SIG-M5 (cell line): ENCODE results near the gene TSC22D1.
A peak's percentile ranks its signal among the peaks of the same experiment; 100 is the strongest.
"Not testable (repeated sequence)": the region's sequence is repeated elsewhere in the genome, so short reads cannot be mapped to it uniquely, and the experiment has no call there.

Experiments
- DNase-seq: peaks from one replicate; lab custom pipeline; 2025; lab: John Stamatoyannopoulos, UW

The TSC22D1 gene

DNA sequence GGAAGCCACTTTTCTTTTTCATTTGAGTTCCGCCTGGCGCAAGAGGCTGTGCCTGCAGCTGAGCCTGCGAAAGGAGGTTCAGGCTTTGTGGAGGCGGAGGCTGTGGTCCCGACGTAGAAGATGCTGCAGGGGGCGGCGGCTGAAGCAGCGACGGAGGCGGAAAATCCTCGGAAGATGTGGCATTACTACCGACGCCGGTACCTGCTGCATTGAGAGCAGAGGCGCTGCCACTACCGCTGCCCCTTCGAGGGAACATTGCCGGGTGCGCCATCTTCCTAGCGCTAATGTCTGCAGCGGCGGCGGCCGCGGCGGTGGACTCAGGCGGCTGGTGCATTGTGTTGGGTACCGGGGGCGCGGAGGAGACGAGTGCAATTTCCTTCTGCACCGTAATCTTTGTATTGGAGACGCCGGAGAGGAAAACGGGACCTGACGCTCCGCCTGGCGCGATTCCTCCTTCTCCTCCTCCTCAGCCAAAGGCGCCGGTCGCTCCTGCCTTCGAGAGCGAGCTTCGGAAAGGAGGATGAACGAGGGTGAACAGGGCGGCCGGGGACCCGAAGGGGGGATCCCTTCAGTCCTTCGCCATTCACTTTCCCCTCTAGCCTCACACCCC lies at the start of gene TSC22D1:
Gene TSC22D1, minus strand, starts transcription at position 590 of the 610 bp plus-strand sequence. Its CDS starts 256 bp downstream, at position 334.
- no peak for DNase-seq

DNA sequence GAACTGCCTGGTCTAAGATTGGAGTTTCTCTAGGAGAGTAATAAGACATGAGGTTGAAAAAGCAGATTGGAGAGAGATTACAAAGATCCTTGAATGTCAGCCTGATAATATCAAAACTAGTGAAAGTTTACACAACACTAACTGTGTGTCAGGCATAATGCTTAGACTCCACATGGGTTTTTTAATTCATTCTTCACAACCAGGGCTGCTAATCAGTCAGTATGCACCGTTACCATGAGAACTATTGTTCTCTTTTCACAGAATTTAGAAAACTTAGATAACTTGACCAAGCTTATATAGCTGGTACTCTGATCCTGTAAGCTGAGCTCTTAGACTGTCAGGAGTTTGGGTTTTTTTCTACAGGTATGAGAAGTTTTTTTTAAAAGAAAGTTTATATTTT lies 46.6 kb upstream of the TSC22D1 start:
- no peak for DNase-seq

DNA sequence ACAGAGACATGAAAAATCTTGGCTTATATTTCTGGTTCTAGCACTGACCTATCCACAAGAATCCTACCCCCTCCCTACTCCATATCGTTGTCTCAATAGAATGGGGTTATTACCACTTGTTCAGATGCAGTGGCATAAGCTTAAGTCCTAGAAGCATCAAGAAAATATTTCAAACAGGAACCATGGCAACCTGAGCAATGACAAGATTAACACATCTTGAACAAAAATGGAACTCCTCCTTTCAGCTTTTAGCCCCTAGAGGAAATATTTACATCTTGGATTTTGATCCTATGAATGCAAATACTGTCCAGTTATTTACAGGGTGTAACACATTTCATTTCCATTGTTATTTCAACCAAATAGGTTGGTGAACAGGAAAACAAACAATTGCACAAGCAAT lies 46.1 kb upstream of the TSC22D1 start:
- DNase-seq, result no peak

DNA sequence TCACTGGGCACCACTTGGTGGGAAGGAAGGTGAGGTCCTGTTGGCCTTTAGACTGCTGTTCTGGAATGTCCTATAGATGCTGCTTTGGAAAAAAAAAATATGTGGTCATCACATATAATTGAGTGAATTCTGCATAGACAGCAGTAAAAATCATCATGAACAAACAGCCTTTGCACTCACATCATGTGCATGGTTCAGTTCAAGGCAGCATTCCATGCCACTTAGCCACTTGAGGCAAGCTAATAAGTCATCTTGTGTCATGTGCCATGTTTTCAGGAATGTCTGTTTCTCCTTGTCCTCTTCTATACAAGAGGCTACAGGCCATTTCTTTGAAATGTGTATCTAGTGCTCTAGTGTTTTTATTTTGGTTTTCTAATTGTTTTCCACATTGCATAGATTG lies 43.9 kb upstream of the TSC22D1 start:
- no peak for DNase-seq

DNA sequence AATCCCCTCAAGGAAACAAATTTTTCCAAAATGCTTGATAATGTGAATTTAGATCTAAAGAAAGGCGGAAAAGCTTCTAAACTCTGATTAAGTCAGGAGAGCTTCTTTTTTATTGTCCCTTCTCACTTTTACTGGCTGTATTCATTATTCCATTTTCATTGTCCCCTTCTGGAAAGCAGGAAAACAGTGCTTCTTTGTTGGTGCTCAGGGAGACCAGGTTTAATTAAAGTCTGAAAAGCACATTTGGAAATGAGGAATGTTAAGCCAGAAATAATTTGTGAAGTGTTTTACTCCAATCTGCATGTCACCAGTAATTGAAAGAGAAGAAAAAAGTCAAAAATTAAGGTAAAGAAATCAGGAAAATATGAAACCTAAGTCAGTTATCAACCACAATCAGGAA lies 43.5 kb upstream of the TSC22D1 start:
- DNase-seq, result no peak

DNA sequence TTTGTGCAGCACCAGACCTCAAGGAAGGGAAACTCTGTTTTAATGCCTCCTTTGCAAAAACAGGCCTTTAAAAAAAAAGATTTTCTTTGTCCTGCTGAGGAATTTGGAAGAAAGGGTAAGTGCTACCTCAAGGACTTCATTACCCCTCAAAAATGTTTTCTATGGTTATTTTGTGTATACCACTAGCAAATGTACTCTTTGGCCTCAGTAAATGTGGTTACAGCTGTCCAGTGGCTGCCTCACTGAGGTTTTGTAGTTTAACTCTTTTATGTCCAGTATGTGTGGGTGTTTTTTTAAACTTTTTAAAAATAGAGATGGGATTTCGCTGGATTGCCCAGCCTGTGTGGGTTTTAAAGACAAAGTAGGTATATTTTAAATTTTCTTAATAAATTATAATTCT lies 42.2 kb upstream of the TSC22D1 start:
- DNase-seq, result no peak

DNA sequence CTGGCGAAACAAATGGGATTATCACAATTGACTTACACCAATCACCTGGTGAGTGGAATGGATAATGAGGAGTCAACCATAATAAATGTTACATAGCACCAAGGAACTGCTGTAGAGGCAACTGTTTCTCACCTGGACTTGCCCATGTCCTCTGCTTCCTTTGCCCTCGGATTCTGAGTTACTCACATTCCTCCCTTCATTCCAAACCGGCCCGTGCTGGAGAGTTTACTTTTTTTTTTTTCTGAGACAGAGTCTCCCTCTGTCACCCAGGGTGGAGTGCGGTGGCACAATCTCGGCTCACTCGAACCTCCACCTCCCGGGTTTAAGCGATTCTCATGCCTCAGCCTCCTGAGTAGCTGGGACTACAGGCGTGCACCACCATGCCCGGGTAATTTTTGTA lies 41.5 kb upstream of the TSC22D1 start:
- no peak for DNase-seq

DNA sequence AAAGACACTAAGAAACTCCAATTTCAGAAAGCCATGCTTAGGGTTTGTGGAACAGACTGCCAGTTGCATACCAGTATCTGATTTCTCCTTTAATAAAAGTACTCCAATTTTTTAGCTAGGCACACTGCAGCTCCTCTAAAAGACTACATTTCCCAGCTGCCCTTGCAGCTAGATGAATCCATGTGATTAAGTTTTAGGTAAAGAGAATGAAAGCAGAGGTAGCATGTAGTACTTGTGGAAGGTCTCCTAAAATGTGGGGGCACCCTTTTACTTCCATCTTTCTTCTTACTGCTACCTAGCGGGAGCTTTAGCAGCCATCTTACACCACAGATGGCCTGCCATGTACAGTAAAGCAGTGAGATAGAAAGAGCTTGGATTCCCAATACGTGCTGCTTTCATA lies 33.0 kb upstream of the TSC22D1 start:
- no peak for DNase-seq

DNA sequence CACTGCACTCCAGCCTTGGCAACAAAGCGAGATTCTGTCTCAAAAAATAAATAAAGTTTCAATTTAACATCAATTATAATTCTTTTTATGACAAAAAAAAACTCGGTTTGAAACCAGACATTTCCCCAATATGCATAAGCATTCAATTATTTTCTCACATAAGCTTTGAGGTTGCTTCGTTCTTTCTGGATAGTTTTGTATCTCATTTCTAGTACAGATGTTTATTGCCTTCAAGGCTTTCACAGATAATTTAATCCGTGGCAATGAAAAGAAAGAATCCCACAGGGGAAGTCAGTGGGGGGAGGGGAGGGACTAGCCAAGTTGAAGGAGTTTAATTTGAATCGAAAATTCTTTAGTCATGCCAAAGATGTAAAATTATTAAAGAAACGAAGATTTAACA lies 29.6 kb upstream of the TSC22D1 start:
- no peak for DNase-seq

DNA sequence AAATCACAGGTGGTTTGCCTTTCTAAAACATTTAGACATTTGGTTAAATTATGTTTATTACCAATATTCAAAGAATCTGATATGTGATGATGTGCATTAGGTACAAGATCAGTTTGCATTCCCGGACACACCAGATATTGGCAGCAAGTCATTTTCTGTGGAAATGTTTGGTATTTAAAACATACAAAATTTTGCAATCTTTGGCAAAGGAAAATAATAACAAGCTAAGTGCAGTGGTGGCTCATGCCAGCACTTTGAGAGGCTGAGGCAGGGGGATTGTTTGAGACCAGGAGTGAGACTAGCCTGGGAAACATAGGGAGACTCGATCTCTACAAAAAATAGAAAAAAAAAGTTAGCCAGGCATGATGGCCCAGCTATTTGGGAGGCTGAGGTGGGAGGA lies 29.1 kb upstream of the TSC22D1 start:
- DNase-seq, result no peak

DNA sequence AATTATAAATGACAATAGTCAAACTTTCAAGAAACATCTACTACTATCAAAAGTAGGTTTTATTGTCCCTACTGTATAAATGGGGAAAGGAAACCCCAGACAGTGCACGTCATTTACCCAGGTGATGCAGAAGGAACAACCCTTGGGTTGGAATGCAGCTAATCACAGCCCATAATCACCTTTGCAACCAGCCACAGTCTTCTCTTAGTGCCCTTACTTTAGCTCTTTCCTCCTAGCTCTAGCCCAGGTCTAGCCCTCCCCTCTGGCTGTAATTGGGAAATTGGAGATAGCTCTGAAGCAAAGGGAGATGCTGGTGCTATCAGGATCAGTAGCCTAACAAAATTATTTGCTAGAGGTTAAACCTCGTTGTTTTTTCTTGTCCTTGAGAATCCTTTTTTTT lies 25.5 kb upstream of the TSC22D1 start:
- DNase-seq, result no peak

DNA sequence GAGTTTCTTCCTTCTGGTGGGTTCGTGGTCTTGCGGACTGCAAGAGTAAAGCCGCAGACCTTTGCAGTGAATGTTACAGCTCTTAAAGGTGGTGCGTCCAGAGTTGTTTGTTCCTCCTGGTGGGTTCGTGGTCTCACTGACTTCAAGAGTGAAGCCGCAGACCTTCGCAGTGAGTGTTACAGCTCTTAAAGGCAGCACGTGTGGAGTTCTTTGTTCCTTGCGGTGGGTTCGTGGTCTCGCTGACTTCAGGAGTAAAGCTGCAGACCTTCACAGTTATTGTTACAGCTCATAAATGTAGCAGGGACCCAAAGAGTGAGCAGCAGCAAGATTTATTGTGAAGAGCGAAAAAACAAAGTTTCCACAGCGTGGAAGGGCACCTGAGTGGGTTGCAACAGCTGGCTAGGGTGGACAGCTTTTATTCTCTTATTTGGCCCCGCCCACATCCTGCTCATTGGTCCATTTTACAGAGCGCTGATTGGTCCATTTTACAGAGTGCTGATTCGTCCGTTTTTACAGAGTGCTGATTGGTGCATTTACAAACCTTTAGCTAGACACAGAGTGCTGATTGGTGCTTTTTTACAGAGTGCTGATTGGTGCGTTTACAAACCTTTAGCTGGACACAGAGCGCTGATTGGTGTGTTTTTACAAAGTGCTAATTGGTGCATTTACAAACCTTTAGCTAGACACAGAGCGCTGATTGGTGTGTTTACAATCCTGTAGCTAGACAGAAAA lies 17.9 kb upstream of the TSC22D1 start:
- not testable (repeated sequence) for DNase-seq

DNA sequence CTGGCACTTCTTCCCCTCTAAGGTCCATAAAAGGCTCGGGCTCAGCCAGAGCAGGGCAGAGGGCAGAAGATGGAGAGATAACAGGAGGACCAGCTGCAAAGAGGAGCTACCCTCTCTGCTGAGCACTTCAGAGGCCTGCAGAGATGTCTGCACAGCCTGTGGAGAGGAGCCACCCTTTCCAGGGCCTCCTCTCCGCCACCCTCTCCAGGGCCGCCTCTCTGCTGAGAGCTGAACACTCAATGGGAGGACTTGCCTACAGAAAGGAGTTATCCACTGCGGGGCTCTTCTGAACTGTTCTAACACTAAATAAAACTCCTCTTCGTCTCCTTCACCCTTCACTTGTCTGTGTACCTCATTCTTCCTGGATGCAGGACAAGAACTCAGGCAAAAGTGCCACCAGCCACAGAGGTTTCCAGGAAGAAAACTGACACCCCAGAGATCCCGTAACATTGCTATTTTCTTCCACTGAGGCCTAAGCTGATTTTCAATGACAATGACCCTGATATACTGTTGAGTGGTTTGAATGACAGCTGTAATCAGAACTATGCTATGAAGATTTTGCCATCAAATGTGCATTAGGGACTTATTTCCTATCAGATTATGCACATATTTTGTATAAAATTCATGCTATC lies 16.2 kb upstream of the TSC22D1 start:
- DNase-seq, result no peak

DNA sequence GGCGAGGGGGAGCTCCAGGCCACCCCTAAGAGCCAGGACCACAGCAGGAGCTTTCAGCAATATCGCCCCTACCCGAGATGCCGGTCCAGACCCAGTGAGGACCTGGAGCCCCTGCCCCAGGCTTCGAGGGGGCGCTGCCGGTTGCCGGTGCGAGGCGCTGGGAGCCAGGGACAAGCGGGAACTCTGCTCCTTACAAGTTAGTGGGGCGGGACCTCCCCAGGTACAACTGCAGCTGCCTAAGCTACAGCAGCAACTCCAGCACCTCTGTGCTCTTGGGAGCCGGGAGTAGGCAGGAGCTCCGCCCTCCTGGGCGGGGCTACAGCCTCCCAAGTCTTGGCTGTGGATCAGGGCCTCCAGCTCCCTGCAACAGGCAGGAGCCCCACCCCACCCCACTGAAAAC lies 15.2 kb upstream of the TSC22D1 start:
- no peak for DNase-seq

DNA sequence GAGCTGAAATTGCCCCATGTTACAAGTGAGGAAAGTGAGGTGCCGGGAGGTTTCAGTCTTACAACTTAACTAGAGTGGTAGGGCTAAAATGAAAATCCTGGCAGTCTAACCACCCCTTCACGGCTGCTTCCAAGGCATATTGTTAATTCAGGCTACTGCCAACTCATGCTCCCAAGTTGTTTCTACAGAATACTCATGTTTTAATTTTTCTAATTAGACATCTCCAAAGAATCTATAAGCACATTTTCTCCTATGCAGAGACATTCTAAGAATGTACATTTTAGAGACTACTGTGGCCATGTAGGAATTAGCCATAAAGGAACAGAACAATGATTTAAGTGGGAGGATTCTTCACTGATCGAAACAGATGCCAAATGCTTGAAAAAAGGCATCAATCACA lies 7.0 kb upstream of the TSC22D1 start:
- DNase-seq, result no peak

DNA sequence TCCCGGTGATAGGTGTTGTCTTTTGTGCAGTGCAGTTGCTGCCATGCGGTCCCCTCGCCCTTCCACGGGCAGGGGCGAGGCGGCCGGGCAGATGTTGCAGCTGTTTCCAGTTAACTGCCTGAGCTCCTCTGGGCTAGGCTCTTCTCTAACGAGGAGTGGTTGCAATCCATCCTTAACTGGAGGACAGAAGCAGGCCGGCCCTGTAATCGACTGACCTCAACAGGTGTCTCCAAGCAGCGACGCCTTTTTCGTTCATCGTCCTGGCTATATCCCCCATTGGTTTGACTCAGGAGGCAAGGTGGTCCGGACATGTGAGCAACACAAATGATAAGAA lies 1.9 kb upstream of the TSC22D1 start:
- DNase-seq, result no peak

DNA sequence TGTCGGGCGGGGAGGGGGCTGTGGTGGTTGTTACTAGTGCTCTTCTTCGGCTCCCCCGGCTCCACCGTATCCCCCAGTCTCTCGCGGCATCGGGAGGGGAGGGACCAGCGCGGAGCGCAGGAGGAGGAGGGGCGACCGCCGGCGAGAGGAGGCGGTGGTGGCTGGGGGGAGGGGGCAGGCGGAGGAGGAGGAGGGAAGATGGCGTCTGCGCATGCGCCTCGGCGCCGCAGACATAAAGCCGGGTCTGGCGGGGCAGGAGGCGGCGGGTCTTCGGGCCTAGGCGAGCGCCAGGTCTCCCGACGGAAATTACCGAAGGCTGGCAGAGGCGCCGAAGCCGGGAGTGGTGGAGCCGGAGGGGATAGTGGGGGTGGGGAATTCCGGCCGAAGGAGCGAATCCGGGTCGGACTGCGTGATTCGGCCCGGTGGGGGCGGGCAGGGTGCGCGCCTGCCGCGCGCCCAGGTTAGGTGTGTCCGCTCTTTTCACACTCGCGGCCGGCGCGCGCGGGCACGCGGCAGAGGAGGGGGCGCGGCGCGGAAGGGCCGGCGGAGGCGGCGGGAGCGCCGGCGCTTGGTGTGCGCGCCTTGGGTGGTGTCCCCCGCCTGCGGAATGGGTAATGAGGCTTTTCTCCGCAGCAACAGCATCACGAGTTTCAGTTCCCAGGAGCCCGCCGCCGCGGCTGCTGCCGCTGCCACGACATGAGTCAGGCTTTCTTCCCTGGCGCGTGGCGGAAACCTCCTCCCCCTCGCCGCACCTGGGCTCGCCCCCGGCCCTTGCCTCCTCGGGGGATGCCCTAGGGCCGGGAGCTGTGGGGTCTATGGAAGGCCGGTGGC lies 1.3 kb upstream of the TSC22D1 start:
- DNase-seq, result peak; percentile 62

DNA sequence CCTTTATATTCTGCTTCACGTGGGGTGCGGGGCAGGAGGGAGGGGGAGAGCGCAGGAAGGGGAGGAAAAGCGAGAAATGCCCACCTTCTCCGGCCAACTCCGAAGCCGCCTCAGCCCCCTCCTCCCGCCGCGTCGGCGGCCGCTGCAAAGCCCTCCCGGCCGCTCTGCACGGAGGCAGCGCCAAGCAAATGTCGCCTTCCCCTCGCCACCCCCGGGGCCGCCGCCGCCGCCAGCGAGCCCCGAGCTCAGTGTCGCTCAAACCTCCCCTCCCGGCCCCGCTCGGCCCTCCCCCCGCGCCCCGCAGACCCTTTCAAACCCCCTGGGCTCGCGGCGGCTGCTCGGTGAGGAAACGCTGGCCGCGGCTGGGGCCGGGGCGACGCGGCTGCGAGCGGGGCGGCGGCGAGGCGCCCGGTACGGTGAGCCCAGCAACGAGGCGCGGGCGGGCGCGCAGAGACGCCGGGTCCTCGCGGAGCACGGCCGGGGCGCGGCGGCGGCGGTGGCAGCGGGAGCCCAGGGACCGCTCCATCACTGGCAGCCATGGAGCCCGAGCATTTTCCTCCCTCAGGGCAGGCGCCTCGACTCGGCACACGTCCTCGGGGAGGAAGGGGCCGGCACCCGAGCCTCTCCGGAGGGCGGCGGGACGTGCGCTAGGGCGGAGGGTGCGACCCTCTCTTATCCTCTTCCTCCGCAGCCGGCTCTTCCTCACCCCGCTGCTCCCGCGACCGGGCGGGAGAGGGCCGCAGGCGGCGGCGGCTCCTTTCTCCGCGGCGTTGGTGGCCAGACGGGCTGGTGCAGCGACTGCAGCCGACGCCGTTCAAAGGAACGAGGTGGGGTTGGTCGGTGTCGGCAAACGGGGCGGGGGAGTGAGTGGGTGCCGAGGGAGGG lies 463 bp upstream of the TSC22D1 start:
- DNase-seq, result no peak

DNA sequence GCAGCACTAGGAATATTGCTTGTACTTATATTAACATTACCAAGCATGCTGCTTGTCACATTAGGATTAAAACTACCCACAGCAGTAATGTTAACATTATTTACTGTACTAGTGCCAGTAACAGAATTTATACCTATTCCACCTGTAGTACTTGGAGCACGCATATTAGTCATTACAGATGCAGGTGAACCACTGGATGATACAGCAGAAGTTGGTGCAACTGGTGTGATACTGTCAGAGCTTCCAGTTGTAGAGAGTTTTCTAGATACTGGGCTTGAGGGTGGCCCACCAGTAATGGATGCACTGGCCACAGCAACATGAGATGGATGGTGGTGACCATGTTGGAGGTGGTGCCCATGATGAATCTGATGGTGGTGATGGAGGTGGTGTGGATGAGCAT lies 1.1 kb downstream of the TSC22D1 start:
- DNase-seq, result no peak

DNA sequence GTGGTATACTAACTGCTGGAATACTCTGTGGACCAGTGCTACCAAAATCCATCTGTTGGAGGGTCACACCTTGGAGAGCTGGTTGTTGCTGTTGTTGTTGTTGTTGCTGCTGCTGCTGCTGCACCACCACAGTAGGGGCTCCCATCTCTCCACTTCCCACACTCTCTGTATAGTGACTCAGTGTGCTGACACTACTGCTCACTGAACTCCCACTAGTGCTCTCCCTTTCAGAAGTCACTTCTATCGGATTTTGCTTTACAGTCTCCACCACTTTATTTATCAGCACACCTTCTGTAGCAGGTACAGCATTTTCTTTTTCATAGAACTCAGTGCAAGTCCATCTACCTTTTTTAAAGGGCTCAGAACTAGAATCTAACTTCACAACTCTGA lies 1.7 kb downstream of the TSC22D1 start:
- DNase-seq, result no peak

DNA sequence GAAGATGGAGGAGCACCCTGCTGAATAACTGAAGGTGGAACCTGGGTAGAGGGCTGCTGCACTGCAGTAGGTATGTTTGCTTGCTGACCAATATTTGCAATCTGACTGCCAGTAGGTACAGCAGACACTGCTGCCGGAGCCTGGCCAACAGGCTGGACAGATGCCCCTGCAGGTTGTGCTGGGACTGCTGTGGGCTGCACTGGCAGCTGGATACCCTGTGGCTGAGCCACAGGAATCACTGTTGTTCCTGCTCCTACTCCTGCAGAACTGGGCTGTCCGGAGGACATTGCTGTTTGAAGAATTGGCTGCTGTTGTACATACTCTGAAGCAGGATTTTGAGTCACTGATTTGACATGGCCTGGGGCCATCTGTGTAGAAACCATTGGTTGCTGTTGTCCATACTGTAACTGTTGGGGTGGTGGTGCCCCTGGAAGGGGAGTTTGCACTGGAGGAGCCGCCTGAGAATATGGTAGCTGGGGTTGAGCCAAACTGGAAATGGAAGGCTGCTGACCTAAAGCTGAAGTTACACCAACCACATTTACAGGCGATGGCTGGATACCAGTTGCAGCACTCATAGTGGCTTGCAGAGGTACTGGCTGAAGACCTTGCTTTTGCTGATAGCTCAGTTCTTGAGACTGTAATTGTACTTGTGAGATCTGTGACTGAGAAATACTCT lies 2.2 kb downstream of the TSC22D1 start:
- no peak for DNase-seq
